Measurements from ENCODE around the gene VPS9D1.
A peak's percentile ranks its signal among the peaks of the same experiment; 100 is the strongest.
"Not testable (repeated sequence)": the region's sequence is repeated elsewhere in the genome, so short reads cannot be mapped to it uniquely, and the experiment has no call there.

Gene VPS9D1

DNA sequence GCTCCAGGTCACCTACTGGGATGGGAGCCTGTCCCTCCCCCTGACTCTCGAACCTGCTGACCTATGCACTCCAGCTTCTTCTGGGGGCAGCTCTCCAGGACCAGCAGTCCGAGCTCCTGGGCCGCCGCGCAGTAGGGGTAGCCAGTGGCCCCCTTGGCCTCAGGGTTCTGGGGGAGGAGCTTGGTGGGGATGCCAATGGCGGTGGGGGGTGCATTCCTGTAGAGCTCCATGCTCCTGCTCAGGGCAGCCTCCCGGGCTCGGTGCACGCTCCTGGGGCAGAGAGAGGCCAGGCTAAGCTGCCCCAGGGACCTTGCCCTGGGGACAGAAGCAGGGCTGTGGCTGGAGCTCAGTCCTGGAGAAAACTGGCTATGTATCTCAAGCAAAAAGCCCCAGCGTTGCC is 11.5 kb downstream of the VPS9D1 start:
- DNase-seq = no peak

DNA sequence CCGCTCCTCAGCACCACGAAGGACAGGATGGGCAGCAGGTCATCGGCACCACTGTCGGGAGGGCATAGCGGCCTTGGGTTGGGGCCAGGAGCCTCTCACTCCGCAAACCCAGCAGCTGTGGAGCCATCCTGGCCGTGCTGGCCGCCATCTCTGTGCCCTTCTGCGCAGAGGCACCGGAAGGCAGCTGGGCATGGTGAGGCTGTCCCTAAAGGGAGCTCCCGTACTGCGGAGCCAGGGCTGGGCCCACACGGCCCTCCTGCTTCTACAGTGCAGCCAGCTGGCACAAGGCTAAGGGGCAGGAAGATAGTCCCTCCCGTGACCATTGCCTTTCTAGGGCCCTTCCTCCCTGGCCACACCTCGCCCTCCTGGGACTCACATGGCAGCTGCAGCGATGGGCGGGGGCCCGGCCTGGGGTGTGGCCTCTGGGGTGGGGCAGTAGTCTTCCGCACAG is 12.2 kb downstream of the VPS9D1 start:
- DNase-seq = no peak

DNA sequence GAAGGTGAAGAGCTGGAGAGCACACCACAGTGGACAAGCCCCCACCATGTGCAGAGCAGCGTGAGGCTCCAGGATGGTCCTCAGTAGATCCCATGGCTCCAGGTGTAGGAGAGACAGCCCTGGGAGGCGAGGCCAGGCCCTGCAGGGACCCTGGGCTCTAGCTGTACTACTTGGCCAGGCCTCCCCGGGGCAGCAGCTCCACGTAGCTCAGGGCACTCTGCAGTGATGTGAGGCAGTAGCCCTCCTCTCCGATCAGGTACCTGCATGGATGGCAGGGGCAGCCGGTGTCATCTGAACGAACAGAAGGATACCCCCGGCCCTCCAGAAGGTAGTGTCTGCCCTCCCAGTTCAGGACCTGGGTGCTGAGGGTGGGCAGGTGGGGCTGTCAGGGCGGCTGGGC is 13.0 kb downstream of the VPS9D1 start:
- DNase-seq = no peak

- DNase-seq = no peak
Observed at GRCh38 chr16:89706518-89707260, 14.0 kb downstream of the VPS9D1 start.

DNA sequence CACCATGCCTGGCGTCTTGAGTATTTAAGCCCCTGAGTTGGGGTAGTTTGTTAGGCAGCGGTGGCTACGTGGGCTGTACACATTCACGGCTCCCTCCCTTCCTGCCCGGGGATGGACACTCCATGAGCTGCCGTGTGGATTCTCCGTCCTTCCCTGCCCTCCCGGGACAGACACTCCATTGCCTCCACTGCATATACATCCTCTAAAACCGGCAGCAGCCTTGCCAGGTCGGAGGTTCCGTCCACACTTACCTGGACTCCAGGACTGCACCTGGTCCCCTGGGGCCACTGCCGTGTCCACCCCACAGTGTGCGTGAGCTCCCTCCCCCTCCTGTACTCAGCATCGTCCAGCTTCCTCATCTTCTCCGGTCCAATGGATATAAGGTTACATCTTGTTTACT is 15.7 kb downstream of the VPS9D1 start:
- DNase-seq = no peak

DNA sequence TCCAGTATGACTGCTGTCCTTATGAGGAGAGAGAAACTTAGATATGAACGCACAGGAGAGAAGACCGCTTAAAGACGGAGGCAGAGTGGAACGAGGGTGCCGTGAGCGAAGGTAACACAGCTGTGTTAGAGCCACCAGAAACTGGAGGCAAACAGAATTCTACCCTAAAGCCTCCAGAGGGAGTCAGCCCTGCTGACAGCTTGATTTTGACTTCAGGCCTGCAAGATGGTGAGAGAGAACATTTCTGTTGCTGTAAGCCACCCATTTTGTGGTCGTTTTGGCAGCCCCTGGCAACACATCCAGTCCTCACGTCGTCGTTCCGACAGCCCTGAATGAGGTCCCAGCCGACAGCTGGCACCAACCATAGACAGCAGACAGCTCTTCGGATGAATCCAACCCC is 16.4 kb downstream of the VPS9D1 start:
- no peak for DNase-seq

- DNase-seq = peak; percentile 97
Observed at GRCh38 chr16:89701425-89702406, 19.0 kb downstream of the VPS9D1 start, which contains the start of gene SPATA2L. Gene SPATA2L, minus strand, starts transcription at chr16:89701705. Its CDS starts 473 bp downstream, at chr16:89701232.

- peak; percentile 63 for DNase-seq
Observed at GRCh38 chr16:89700649-89701424, 19.9 kb downstream of the VPS9D1 start.

DNA sequence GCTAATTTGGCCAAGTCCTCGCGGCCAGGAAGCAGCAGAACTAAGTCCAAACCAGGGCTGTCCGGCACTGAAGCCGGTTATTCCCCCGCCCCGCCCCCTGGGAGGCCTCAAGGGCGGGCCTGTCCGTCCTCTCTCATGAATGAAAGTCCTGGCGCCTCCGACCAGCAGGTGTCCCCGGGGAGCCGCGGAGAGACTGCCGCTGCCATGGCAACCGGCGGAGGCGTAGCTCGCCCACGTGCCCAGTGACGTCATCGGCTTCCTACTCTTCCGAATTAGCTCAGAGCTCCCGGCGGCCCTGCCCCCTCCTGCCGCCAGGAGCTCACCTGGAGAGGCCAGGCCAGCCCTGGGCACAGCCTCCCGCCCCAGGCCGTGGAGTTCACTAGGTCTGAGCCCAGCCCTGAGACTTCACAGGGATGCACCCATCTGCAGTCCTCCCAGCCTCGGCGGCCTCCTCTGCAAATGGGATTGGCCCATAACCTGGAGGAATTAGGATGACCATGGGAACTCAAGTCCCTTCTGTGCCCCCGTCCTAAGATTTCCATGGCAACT is 20.5 kb downstream of the VPS9D1 start:
- peak; percentile 96 for DNase-seq

DNA sequence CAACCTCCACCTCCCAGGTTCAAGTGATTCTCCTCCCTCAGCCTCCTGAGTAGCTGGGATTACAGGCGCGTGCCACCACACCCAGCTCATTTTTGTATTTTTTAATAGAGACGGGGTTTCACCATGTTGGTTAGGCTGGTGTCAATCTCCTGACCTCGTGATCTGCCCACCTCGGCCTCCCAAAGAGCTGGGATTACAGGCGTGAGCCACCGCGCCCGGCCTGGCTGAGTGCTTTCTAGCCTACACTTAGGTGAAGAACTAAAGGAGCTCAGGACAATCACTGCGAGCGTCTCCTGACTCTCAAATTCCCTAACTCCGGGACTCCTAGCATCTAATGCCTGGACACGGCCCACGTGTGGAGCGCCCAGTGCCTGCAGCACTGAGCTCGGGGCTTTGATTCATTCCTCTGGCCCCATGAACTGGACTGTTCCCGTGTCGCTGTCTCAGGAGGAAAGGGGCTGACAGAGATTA is 21.0 kb downstream of the VPS9D1 start:
- not testable (repeated sequence) for DNase-seq

DNA sequence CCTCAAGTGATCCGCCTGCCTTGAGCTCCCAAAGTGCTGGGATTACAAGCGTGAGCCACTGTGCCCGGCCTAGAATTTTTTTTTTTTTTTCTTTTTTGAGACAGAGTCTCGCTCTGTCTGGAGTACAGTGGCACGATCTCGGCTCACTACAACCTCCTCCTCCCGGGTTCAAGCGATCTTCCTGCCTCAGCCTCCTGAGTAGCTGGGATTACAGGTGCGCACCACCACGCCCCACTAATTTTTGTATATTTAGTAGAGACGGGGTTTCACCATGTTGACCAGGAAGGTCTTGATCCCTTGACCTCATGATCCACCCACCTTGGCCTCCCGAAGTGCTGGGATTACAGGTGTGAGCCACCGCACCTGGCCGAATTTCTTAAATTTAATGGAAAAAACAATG is 22.0 kb downstream of the VPS9D1 start:
- DNase-seq = not testable (repeated sequence)

DNA sequence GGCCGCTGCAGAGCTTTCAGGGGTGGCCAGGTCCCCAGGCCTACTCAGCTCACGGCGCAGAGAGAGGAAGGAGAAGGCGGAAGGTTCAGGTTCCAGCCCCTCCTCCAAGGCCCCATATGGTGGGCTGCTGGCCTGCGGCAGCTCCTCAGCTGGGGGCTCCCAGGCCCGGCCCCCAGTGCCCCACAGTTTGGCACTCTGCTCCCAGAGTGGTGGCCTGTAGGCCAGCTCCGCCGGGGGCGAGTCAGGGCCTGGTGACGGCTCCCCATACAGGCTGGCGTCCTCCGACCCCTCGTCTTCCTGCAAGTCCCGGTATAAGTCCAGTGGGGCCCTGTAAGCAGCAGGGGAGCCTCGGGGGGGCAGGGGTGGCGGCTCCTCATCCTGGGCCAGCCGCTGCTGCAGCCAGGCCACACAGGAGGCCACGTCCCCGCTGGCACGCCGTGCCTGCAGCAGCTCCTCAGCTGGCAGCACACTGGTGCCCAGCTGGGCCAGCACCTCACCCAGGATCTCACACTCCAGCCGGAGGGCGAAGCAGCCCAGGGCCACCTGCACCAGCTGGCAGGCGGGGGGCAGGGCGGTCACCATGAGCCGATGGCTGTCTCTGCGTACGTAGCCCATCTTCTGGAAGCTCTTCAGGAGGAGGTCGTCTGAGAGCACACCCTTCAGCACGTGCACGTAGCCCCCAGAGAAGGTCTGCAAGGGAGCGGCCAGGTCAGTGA is 22.9 kb downstream of the VPS9D1 start:
- no peak for DNase-seq

- no peak for DNase-seq
Observed at GRCh38 chr16:89697161-89697615, 23.5 kb downstream of the VPS9D1 start.

GRCh38 chr16:89696670-89697128 is 24.0 kb downstream of the VPS9D1 start:
- peak; percentile 66 for DNase-seq

DNA sequence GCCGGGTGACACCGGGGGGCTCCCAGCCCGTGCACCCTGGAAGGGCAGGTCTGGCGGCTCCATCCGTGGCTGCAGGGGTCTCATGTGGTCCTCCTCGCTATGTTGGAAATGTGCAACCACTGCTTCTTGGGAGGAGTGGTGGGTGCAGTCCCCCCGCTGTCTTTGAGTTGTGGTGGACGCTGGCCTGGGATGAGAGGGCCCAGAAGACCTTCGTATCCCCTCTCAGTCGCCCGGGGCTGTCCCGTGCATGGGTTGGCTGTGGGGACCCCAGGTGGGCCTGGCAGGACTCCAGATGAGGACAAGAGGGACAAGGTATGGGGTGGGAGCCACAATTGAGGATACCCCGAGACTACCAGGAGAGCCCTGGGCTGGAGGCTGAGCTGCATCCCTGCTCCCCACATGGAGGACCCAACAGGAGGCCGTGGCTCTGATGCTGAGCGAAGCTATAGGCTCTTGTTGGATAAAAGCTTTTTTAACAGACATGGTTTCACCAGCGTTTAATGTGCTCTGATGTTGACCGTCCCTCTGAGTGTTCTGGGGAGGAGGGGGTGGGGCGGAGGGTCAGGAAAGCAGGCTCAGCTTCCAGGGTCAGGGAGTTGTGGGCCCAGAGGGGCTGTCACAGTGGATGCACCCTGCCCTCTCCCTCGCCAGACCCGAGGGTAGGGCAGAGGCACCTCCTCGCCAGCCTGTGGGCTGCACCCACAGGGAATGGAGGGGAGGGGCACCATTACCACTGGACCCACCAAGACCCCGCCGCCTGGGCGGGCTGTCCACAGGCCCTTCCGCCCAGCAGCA is 24.6 kb downstream of the VPS9D1 start:
- DNase-seq = no peak

DNA sequence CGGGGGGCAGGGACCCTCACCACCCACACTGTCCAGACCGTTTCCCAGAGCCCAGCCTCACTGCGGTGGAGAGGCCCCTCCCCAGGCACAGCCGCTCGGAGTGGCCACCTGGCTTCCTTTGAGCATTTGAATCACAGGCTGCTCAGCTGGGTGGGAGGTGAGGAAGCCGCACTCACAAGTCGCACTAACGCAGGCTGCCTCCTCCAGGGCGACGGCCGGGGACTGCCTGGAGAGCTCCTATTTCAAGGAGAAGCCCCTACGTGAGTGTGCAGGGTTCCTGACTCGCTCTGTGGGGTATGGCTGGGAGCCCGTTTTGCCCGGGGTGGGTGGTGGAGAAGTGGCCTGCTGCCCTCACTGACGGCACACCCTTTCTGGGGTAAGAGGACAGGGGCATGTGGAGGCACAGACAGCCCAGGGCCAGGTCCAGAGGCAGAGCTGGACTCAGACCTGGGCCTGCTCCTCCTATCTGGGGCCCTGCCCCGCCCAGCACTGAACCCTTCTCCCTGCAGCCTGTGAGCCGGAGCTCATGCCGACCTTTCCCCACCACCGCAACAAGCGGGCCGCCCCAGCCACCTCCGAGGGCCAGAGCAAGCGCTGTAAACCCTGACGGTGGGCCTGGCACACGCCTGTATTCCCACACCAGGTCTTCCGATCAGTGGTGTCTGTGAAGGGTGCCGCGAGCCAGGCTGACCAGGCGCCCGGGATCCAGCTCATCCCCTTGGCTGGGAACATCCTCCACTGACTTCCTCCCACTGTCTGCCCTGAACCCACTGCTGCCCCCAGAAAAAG is 25.4 kb downstream of the VPS9D1 start:
- no peak for DNase-seq

- not testable (repeated sequence) for DNase-seq
Observed at GRCh38 chr16:89694784-89695085, 26.0 kb downstream of the VPS9D1 start.

DNA sequence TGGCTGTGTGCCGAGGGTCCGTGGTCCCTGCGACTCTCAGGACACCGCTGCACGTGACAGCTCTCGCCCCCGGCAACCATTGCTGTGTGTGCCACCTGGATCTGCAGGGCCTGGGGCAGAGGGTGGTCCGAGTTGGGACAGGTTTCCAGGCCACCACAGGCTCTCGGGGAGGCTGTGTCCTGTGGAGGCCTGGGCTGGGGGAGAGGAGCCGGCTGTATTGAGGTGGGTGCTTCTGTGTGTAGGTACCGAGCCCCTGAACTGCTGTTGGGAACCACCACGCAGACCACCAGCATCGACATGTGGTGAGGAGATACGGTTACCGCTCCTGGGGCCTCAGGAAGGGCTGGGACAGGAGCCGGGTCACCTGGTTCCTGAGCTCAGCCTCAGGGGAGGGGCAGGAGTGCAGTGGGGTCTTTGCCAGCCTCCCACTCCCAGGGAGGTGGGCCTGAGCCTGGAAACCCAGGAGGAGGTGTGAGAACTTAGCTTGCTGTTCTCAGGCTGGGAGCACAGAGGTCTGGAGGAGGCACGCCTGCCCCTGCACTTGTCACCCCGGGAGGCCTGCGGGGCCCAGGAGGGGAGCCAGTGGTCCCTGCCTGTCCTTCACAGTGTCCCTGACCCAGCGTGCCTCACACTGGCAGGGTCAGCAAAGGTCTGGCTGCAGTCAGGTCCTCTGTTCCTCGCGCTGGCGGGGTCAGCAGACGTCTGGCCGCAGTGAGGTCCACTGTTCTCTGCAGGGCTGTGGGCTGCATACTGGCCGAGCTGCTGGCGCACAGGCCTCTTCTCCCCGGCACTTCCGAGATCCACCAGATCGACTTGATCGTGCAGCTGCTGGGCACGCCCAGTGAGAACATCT is 26.5 kb downstream of the VPS9D1 start:
- DNase-seq = no peak

DNA sequence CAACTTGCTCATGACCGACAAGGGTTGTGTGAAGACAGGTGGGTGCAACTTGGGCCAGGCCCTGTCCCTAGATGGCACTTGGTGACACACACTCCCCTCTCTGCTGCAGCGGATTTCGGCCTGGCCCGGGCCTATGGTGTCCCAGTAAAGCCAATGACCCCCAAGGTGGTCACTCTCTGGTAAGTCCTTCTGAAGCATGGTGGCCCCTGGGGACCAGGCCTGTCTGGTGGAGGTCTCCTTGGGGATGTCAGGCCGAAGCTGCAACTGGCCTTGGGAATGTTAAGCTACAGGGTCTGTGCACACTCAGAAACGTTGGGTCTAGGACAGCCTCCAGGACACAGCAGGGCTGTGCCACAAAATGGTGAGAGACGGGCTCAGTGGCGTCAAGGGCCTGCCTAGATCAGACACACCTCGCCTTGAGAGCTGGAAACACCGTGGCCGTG is 27.4 kb downstream of the VPS9D1 start:
- no peak for DNase-seq
